GM21723 (cell line): ENCODE measurements around the gene SND1.

Experiments
- ATAC-seq: cut with Tn5 transposase; IDR thresholded peaks from one replicate; pipeline ENCODE4 v1.9.1; 2021; ENCODE audit warnings: mild to moderate bottlenecking, moderate library complexity; ENCODE audit not compliant: unreplicated experiment

The SND1 gene

DNA sequence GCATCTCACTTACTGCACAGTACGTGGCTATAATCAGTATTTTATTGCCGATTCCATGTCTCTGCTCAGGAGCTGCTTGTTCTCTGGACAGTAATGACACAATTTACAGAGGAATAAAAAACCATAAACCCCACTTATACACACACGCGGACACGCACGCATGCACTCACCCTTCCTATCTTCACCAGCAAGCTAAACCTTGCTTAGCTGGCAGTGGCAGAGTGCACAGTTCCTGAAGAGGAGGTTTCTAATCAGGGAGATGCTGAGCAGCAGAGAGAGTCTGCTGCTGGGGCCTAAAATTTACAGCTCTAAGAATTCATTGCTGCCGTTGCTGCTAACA is 66.3 kb downstream of the SND1 start:
- no peak for ATAC-seq

DNA sequence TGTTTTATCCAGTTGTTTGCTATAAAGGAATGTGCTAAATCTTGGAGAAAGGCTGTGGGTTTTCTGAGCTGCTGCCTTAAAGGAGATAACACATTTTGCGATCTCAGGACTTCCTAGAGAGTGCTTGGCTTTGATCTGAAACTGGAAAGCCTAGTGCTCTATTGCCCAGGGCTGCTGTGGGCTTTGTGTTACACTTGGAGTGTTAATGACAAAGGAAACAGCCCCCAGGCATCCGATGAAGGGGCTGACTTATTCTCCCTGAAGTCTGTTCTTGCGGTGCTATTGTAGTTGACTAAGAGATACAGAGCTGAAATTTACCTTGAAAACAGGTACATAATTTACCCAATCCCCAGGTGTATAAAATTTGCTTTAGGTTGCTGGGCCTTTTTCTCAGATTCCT is 74.5 kb downstream of the SND1 start:
- ATAC-seq = no peak

GRCh38 chr7:127730658-127731276 is 78.8 kb downstream of the SND1 start:
- ATAC-seq = no peak

DNA sequence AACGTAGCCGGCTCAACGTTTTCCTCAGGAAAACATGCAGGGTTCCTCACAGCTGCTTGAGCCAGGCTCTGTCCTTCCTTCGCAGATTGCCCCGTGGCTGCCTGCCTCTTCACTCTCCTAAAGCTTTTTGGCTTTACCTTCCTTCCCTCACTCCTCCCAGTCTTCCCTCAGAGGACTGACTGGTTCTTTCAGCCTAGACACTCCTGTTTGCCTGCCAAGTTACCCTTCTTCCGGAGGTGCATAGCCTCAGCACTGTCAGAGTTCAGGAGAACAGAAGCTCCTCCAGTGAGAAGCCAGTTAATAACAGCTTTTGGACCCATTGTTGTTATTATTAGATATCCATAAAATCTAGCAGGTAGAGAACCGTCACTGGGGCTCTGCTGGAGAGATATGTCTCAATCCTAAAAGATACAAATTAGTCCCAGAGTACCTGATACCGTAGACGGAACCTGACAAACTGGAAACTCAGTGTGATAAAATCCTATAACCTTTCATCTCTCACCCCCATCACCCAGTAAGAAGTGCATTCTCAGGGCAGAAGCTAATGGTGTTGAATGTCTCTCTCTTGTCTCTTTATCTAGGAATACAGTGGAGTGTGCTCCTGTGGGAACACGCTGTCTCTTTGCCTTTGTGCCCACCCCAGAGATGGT is 79.6 kb downstream of the SND1 start:
- no peak for ATAC-seq

GRCh38 chr7:127732306-127732705 is 80.3 kb downstream of the SND1 start:
- no peak for ATAC-seq

- no peak for ATAC-seq
Measured at GRCh38 chr7:127733986-127734385, 82.0 kb downstream of the SND1 start.

GRCh38 chr7:127736511-127736910 is 84.5 kb downstream of the SND1 start:
- ATAC-seq = no peak

DNA sequence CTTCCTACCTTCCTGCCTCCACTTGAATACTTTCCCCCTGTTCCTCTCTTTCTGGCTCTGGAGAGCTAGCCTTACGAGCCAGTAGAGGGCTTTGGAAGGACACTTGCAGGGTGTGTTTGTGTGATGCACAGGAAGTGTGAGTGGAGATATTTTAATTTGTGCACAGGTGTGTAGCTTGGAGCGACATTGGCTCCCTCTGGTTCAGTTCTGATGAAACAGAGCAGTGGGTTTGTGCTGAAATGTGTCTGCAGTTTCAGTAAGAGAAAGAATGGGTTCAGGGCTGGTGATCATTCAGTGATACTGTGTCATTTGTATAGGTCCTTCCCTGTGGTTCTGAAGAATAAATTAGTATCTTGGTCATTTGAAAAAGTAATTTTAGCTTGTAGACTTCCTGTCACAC is 86.9 kb downstream of the SND1 start:
- no peak for ATAC-seq

DNA sequence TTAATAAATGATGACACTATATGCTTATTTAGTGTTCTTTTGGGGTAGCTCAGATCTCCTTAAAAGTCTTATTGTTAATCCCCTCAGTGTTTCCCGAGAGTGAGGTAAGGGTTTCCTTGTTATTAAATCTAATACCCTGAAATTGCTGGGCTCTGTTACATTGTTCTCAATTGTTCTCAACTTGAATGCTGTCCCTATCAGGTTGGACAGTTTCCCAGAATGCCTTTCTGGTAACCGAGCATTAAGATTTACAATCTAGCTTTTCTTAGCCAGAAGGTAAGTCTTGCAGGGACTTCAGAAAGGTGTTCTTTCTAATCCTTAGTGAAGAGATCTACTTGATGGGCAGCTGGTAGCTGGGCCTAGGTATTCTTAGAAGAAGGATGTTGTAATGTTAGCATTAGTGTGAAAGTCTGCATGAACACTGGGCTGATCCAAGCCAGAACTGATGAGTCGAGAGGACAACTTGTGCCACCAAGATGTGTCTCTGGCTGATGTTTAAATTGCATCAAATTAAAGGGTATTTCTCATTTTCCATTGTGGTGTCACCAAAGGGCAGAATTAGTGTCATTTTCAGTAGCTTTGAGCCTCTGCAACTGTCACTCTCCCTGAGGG is 89.9 kb downstream of the SND1 start:
- ATAC-seq = no peak

DNA sequence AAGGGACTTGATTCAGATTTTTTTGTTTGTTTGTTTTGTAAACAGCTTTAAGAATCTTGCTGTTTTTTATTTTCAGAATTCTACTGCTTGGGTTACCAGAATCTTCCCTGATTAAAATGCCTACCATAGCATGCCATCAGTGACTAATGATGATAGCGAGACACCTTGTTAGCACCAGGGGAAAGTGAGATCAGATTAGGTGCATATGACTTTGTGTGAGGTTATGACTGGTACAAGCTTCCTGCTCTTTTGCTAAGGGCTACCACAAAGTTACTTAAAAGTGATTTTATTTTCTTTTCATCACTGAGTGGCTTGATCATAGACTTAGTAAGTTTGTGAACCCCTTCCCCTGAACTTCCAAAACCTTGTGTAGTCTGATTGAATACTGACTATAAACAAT is 93.5 kb downstream of the SND1 start:
- ATAC-seq = no peak

DNA sequence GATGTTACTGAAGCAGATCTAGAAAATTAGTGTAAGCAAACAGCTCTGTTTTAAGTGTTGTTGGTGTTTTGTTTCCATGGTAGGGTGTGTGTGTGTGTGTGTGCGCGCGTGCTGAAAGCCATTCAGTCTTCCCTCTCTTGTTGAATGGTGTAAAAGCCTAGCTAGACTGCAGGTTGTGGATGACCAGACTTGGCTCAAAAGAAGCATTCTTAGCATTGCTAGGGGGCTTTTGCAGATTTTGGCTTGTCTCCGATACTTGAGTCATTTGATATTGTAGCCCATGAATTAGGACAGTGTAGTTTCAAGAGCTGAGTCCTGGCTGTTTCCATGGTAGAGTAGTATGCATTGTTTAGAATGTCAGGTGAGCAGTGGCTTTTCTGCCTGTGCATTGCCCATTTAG is 99.1 kb downstream of the SND1 start:
- ATAC-seq = no peak

GRCh38 chr7:127751490-127752448 is 99.8 kb downstream of the SND1 start:
- no peak for ATAC-seq

GRCh38 chr7:127752829-127753228 is 100.8 kb downstream of the SND1 start:
- no peak for ATAC-seq

DNA sequence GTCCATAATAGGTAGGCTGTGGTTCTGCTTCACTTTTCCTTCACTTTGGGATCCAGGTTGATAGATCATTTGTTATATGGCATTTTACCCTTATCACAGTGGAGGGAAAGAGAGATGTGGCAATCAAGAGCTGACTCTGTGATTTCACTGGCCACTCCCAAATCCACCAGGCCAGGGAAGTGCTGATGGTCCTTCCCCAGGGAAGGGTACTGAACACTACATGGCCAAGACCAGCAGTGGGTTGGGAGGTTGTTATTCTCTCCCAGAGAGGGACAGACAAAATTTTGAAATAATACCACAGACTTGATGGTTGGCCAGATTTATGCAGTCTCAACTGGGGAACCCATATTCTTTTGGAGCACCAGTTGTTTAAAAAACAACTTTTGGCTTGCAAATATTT is 102.5 kb downstream of the SND1 start:
- no peak for ATAC-seq

DNA sequence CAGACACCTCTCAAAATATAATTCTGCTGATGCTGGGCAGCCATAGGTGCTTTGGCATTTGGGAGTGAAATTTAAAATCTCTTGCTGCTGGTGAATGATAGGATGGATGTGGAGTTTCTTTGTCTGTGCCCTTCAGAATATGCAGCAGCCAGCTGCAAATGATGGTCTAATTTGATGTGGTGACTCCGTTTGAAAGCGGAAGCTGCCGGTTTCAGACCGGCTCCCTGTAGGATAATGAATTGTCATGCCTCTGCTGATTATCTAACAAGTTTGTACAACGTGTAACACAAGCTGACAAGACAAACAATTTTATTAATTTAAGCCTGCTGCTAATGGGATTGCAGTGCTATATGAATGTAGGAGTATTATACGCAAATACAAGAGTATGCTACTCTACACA is 103.5 kb downstream of the SND1 start:
- no peak for ATAC-seq

- no peak for ATAC-seq
Measured at GRCh38 chr7:127755965-127756364, 104.0 kb downstream of the SND1 start.

DNA sequence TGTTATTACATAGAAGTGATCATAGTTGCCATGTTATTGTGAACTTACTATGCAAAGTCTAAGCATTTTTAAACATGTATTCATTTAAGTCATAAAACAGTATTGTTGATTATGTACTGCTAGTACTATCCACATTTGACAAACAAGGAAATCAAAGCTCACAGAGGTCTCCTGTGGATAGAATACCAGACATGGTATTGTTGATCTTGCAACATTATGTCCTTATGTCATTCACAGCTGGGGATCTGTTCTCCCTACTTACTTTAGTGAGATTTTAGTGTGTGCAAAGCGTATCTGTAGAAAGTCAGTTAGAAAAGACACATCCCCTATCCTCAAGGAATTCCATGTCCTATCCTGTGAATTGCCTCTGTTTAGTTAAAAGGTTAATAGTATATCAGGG is 106.1 kb downstream of the SND1 start:
- ATAC-seq = no peak

DNA sequence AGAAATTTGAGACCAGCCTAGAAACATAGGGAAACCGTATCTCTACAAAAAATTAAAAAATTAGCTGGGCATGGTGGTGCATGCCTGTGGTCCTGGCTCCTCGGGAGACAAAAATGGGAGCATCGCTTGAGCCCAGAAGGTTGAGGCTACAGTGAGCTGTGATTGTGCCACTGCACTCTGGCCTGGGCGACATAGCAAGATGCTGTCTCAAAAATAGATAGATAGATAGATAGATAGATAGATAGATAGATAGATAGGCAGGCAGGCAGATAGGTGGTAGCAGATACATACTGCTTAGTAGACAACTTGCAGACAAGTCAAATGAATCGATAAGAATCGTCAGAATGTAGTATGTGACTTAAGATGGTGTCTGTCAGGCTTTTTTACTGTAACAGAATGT is 106.9 kb downstream of the SND1 start:
- ATAC-seq = no peak

- no peak for ATAC-seq
Measured at GRCh38 chr7:127759945-127760421, 108.0 kb downstream of the SND1 start.

GRCh38 chr7:127760436-127761031 is 108.5 kb downstream of the SND1 start:
- no peak for ATAC-seq

- ATAC-seq = no peak
Measured at GRCh38 chr7:127761196-127761595, 109.2 kb downstream of the SND1 start.
